GM13977 (cell line): Measurements from ENCODE around the gene FH.

Source experiments
- DNase-seq: peaks from one replicate; pipeline ENCODE4 v3.0.0; 2012; ENCODE audit warnings: low spot score
- in situ Hi-C: fragments of 300-500 bp; cut with MboI; formaldehyde crosslinking; loops from one replicate; pipeline ENCODE4 v1.12.0; 2022; ENCODE audit warnings: low sequenced_read_pairs, low pct_unique_long_range_greater_than_20kb, mixed read lengths, inconsistent platforms; ENCODE audit not compliant: unreplicated experiment
- TF ChIP-seq, protein P1 (sequence below): IDR thresholded peaks from 2 replicates; pipeline ENCODE4 v1.5.1; 2012; ENCODE audit warnings: mild to moderate bottlenecking, control low read depth; ENCODE audit not compliant: insufficient read depth; ENCODE audit errors: extremely low read depth, missing control alignments

The FH gene

DNA sequence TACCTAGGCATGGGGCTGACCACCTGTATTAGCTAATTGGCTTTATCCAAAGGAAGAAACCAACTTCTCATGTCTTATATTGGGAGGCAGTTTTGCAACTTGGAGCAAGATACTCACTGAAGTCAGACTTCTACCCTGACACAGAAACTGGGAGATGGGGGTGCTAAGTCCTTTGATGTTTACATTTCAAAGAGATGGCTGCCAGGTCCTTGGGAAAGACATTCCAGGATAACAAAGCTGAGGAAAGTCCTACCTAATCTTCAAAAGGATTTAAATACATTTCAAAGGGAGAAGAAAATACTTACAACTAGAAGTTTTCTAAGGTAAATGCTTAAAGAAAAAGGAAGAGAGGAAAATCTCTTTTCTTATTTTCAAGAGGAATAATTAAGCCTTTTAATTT is 62.1 kb downstream of the FH start:
- in situ Hi-C loops: no loop called here
- no peak for DNase-seq
- TF ChIP-seq, protein P1, sequence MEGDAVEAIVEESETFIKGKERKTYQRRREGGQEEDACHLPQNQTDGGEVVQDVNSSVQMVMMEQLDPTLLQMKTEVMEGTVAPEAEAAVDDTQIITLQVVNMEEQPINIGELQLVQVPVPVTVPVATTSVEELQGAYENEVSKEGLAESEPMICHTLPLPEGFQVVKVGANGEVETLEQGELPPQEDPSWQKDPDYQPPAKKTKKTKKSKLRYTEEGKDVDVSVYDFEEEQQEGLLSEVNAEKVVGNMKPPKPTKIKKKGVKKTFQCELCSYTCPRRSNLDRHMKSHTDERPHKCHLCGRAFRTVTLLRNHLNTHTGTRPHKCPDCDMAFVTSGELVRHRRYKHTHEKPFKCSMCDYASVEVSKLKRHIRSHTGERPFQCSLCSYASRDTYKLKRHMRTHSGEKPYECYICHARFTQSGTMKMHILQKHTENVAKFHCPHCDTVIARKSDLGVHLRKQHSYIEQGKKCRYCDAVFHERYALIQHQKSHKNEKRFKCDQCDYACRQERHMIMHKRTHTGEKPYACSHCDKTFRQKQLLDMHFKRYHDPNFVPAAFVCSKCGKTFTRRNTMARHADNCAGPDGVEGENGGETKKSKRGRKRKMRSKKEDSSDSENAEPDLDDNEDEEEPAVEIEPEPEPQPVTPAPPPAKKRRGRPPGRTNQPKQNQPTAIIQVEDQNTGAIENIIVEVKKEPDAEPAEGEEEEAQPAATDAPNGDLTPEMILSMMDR: no peak

DNA sequence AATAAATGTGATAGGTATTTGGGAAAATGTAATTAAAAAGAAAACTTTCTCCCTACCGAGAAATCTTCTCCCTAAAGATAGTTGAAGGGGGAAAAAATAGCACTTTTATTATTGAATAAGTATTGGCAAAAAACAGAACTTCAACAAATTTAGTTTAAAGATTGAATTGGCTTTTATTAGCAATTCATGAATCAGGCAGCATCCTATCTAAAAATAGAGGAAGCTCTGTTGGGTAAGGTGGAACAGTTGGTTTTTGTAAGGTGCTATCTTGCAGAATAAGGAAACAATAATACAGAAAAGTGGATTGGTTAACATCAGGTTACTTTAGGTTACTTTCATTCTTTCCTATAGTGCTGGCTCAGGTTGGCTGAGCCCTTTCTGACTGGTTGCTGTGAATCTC is 62.8 kb downstream of the FH start:
- no peak for DNase-seq
- TF ChIP-seq, protein P1: no peak
- in situ Hi-C loops: no loop called here

DNA sequence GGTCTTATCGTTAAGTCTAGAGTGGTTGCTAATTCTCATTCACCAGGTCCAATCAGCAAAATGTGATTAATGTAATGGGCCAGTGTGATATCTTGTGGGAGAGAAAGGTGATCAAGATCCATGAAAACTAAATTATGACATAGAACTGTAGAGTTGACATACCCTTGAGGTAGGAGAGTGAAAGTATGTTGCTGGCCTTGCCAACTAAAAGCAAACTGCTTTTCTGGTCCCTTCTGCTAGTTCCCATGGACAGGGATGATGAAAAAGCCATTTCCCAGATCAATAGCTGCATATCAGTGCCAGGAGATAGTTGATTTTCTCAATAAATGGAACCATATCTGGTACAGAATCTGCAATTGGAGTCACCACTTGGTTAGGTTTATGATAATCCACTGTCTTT is 65.8 kb downstream of the FH start:
- no peak for DNase-seq
- in situ Hi-C loops: no loop called here
- TF ChIP-seq, protein P1: no peak

DNA sequence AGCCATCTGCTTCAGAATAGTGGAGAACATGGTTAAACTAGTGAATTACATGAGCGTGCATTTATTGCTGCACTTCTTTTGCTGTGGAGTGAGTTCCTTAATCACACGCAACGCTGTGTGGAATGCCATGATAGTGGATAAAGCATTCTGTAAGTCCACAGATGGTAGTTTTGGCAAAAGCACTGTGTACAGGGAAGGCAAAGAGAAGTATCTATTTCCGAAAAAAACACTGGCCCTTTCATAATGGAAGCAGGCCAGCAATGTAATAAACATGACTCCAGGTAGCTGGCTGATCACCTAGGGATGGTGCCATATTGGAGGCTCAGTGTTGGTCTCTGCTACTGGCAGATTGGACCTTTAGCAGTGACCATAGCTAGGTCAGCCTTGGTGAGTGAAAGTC is 67.6 kb downstream of the FH start:
- DNase-seq: no peak
- in situ Hi-C loops: no loop called here
- TF ChIP-seq, protein P1: no peak
